GOT3 (cell line): ENCODE data around the gene SDHAF4.
"Not testable (repeated sequence)": the region's sequence is repeated elsewhere in the genome, so short reads cannot be mapped to it uniquely, and the experiment has no call there.

Experiments
- DNase-seq: peaks from one replicate; lab custom pipeline; 2025; ENCODE audit warnings: mixed read lengths; lab: John Stamatoyannopoulos, UW

SDHAF4 gene

GRCh38 chr6:70566751-70567382, at the start of gene SDHAF4:
Gene SDHAF4 (plus strand): TSS chr6:70566930. CDS start chr6:70566941, 11 bp downstream.
- DNase-seq: peak; percentile 74

DNA sequence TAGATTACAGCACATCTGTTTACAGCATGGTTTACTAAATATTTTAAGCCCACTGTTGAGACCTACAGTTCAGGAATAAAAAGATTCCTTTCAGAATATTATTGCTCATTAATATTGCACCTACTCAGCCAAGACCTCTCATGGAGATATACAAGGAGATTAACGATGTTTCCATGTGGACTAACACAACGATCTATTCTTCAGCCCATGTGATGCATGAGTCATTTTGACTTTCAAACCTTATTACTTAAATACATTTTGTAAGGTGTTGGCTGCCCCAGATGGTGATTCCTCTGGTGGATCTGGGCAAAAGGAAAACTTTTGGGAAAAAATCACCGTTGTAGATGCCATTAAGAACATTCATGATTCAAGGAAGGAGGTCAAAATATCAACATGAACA, 48.0 kb upstream of the SDHAF4 start:
- DNase-seq: no peak

- no peak for DNase-seq
Measured at GRCh38 chr6:70520575-70520974, 46.2 kb upstream of the SDHAF4 start.

DNA sequence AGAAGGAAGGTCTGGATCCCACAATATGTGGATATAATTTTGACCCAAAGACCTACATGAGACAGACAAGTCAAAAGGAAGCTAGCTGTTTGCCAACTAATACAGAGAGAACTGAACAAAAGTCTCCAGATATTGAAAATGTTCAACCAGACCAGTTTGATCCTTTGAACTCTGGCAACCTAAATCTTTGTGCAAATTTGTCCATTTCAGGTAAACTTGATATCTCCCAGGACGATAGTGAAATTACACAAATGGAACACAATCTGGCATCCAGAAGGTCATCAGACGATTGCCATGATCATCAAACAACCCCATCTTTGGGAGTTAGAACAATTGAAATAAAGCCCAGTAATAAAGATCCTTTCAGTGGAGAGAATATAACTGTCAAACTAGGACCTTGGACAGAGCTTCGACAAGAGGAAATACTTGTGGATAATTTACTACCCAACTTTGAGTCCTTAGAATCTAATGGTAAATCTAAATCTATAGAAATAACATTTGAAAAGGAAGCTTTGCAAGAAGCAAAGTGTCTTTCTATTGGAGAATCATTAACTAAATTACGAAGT, 41.9 kb upstream of the SDHAF4 start:
- no peak for DNase-seq

DNA sequence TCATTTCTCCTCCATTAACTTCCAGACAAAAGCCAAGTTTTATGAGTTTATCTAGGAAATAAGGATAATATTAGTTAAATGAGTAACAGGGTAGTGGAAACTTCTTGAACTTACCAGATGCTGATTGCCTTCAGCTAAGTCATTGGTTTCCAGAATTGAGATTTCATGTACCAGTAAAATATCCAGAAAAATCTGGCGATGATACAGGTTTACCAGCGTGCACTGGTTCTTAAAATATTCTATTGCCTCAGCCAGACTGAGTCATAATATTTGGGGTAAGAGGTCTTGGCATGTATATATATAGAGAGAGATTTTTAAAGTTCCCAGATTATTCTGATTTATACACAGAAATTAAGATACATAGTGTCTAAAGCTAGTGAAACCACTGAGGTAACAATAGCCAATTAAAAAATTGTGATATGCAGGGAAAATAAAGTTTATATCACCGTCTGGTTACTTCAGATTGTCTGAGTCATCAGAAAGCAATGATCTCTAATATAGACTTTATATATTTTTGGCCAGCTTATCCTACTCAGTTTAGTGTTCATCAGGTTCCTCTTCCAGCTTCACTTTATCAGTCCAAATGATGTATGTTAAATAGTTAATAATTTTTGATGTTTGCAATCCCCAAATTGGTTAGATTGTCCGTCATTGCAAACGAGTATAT, 39.5 kb upstream of the SDHAF4 start:
- no peak for DNase-seq

DNA sequence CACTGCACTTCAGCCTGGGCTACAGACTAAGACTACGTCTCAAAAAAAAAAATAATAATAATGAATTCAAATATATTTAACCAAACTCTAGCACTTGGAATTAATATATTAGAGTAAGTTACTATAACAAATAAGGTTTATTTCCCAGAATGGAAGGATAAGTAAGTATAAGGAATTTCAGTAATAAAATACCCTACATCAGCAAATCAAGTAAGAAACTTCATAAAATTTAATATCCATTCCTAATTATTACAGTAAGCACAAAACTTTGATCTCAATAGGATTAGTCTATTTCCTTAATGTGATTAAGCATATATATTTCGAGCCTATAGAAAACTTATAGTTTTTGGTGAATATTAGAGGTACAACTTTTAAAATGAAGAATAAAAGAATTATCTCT, 36.7 kb upstream of the SDHAF4 start:
- no peak for DNase-seq

DNA sequence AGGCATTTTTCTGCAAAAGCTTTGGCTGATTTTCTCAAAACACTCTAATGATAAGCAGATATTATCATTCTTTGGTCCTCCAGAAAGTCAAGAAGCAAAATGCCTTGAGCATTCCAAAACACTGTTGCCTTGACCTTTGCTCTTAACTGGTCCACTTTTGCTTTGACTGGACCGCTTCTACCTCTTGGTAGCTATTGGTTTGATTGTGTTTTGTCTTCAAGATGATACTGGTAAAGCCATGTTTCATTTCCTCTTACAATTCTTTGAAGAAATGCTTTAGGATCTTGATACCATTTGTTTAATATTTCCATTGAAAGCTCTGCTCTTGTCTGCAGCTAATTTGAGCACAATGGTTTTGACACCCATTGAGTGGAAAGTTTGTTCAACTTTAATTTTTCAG, 35.6 kb upstream of the SDHAF4 start:
- DNase-seq: no peak

DNA sequence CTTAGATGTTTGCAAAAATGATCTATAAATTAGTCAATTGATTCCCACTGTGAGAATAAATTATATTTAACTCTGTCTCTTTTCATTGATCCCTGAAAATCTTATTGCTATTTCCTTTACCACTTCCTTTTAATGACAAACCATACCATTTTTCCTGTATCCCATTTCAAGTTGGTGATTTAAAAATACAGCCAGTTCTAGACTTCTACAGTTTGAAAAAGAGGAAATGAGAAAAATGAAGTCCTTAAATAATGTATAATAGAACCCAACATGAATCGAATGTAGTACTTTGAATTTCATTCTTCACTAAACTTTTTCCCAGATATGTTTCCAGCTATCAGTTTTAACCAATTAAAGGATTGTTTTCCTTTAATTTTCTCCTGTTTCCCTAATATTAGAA, 29.5 kb upstream of the SDHAF4 start:
- DNase-seq: no peak

DNA sequence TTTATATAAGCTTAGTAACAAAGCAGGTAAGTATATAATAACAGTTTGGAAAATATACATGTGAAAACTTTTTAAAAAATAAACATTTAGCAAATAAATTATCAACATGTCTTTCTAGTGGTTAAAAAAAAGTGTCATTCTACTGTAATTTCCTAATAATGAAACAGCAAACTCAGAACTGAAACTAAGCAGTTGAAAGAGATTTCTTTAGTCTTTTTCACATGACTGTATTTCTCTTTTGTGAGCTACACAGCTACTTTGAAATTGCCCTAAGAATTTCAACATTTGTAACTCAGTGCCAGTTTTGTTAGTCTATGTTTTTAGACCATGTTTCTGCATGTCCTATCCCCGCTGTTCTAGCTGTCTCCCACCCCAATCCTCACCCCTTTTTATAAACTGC, 28.4 kb upstream of the SDHAF4 start:
- no peak for DNase-seq

GRCh38 chr6:70547313-70547712, 19.4 kb upstream of the SDHAF4 start:
- DNase-seq: no peak

DNA sequence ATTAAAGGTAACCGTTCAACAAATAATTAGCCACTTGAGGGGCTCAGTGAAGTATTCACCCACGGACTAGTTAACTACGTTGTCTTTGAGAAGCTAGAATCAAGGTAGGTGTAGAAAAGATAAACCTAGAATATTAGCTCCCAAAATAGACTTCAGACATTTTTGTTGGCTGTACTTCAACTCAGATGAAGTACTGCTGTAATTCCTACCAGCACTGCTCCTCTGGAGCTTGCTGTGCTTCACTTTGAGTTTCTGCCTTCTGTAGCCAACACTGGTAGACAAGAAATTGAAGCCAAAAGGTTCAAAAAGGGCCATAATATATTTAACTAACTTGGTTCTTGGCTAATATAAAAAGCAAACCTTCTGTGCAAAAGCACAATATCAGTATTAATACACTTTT, 18.8 kb upstream of the SDHAF4 start:
- no peak for DNase-seq

- DNase-seq: no peak
Measured at GRCh38 chr6:70549327-70549726, 17.4 kb upstream of the SDHAF4 start.

GRCh38 chr6:70551566-70551965, 15.2 kb upstream of the SDHAF4 start:
- no peak for DNase-seq

DNA sequence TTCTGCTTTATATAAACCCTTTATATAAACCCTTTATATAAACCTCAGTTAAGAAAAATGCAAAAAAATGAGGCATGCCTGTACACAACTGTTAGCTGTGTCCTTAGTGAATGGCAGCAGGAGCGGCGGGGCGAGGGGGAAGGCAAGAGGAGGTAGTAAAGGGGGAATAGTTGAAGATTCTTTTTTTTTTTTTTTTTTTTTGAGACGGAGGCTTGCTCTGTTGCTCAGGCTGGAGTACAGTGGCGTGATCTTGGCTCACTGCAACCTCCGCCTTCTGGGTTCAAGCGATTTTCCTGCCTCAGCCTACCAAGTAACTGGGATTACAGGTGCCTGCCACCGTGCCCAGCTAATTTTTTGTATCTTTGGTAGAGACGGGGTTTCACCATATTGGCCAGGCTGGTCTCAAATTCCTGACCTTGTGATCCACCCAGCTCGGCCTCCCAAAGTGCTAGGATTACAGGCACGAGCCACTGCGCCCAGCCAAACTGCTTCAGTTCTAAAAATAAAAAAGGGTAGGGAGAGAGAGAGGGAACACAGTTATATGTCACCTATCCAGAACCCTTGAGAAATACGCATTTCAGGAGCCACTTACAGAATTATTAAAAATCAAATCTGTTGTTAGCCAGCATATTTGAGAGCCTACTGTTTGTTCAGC, 14.3 kb upstream of the SDHAF4 start:
- DNase-seq: not testable (repeated sequence)

- DNase-seq: no peak
Measured at GRCh38 chr6:70552974-70553373, 13.8 kb upstream of the SDHAF4 start.

DNA sequence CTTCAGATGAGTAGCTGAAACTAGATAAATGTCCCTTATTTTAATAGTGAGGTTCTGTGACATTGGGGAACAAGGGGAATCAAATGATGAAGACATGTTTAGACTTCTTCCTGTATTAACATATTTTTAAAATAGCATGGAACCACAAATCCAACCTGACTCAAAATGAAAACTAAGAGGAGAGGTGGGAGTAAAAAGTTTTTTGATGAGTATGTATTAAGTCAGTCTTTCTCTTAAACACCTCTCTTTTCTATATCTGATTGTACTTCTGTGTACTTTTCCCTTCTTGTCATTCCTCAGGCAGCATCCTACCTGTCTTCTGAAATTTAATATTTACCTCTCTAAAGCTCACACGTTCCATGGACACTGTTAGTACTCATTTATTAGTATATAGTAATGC, 8.7 kb upstream of the SDHAF4 start:
- no peak for DNase-seq

DNA sequence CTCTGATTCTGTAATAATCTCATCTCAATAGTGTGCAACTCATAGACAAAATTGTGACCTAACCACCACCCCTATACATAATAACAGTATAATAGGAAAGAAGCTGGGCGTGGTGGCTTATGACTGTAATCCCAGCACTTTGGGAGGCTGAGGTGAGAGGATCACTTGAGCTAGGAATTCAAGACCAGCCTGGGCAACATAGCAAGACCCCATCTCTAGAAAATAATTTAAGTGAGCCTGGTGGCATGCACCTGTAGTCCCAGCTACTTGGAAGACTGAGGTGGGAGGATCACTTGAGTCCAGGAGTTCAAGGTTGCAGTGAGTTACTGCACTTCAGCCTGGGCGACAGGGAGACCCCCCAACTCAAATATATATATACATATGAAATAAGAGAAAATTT, 4.3 kb upstream of the SDHAF4 start:
- not testable (repeated sequence) for DNase-seq

GRCh38 chr6:70563530-70563929, 3.2 kb upstream of the SDHAF4 start:
- no peak for DNase-seq

GRCh38 chr6:70574643-70575042, 7.9 kb downstream of the SDHAF4 start:
- DNase-seq: no peak

DNA sequence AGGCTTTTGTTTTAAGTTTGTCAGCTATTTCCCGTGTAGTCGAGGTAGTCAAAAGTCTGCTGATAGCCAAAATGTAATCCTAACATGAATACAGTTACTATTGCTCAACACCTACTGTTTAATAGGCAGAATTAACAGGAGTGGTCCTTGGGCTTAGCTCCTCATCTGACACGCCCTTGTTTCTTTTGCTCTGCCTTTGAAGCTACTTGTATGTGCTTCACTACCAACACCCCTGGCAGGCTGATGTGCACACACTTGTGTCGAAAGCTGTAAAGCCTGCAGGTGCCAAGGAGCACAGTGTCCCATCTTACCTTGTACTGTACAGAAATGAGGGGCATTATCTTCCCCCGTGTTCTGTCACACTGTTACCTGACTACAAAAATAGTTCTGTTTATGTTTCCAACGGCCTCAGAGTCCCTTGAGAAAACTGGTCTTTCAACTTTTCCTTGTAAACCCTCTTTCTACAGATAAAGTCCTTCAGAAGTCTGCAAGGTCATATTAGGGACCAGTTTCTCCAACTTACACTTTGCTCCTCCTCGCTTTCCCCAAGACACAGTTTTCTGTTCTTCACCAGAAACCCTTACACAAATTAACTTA, 9.3 kb downstream of the SDHAF4 start:
- no peak for DNase-seq

DNA sequence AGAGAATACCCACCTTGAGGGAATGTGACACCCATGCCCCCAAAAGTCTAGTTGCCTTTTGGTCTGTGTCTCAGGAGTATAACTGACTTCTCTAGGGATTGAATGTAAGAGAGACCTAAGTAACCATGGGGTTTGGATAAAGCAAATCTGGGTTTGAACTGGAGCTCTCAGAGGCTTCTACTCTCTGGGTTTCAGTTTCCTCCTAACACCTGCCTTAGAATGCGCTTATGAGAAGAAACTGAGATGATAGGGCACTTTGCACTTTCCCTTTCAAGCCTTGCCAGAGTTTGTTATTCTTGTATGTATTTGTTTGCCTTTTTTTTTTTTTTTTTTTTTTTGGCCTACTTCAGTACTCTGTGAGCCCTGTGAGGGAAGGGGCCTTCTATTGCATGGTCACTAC, 19.4 kb downstream of the SDHAF4 start:
- DNase-seq: no peak

DNA sequence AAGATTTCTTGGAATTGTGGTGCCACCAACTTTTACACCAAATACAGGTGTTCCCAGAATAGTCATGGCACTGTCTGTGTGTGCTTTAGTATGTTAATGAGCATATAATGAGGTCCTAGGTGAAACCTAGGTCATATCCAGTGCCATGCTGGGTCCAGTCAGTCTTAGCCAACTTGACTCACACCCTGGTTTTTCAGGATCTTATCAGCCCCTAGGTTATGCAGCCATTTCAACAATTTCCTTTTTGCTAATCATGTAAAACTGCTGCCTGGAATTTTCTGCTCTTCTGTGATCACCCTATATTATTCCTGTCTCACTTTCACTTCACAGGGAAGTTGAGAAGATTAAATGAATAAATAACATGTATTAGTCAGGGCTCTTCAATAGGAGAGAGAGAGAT, 23.7 kb downstream of the SDHAF4 start:
- no peak for DNase-seq
